ENCODE measurements around the gene CD44. TPM values are rescaled to one million over a fixed set of nuclear protein-coding genes. Genes with fewer than 3 reads are reported as not detected.

CD44 gene
- total RNA-seq, 4 donors from 2014 or later: 861 to 1,282 (median 914) TPM

DNA sequence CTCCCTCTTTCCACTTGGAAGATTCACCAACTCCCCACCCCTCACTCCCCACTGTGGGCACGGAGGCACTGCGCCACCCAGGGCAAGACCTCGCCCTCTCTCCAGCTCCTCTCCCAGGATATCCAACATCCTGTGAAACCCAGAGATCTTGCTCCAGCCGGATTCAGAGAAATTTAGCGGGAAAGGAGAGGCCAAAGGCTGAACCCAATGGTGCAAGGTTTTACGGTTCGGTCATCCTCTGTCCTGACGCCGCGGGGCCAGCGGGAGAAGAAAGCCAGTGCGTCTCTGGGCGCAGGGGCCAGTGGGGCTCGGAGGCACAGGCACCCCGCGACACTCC is 397 bp upstream of the CD44 start:
- no peak for DNase-seq (ENCODE audit: low spot score in 2 of 2)
- intact Hi-C loops (cut with DNase I; ENCODE audit: low total_unique reads): no loop called here
- WGBS, 2 donors: 2 to 3% methylated on average over 16 of the region's 16 CpGs
- H3K4me3 ChIP-seq (ENCODE audit: low read depth, poor library complexity, severe bottlenecking): peak overlapping the region; percentile 97
- no peak for TF ChIP-seq POLR2A (IDR thresholded peaks at IDR 0.05)
- TF ChIP-seq, protein P1, sequence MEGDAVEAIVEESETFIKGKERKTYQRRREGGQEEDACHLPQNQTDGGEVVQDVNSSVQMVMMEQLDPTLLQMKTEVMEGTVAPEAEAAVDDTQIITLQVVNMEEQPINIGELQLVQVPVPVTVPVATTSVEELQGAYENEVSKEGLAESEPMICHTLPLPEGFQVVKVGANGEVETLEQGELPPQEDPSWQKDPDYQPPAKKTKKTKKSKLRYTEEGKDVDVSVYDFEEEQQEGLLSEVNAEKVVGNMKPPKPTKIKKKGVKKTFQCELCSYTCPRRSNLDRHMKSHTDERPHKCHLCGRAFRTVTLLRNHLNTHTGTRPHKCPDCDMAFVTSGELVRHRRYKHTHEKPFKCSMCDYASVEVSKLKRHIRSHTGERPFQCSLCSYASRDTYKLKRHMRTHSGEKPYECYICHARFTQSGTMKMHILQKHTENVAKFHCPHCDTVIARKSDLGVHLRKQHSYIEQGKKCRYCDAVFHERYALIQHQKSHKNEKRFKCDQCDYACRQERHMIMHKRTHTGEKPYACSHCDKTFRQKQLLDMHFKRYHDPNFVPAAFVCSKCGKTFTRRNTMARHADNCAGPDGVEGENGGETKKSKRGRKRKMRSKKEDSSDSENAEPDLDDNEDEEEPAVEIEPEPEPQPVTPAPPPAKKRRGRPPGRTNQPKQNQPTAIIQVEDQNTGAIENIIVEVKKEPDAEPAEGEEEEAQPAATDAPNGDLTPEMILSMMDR (IDR thresholded peaks at IDR 0.05): no peak

DNA sequence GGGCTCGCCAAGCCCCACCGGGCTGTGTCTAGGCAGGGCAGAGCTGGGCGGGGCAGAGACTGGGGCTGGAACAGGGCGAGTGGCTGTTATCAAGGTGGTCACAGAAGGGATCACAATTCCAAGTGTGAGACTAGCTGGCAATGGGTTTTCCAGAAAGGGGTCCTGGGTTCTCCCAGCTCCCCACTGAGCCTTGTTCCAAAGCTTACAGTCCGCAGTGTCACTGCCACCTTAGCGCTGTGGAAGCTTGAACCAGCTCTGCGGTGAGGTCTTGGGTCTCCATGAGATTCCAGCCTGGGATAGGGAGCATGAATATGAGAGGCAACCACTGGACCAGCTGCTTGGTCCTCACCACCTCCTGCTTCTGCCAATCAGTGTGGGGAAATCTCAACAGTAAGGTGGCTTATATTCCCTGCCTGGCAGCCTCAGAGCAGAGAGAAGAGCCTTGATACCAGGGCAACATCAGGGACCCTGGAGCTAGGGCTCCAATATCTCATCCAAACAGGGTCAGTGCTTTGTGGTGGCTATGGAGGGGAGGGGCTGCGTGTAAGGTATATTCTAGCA is 831 bp downstream of the CD44 start:
- TF ChIP-seq, protein P1 (IDR thresholded peaks at IDR 0.05): no peak
- no peak for TF ChIP-seq POLR2A (IDR thresholded peaks at IDR 0.05)
- DNase-seq (ENCODE audit: low spot score in 2 of 2): no peak
- intact Hi-C loops (cut with DNase I; ENCODE audit: low total_unique reads): loop anchor here (5.0 kb wide), 1 partner anchor 138 kb away; no protein-coding TSS in a partner anchor
- peak overlapping the region; percentile 97 for H3K4me3 ChIP-seq (ENCODE audit: low read depth, poor library complexity, severe bottlenecking)
- WGBS, 2 donors: 6 to 11% methylated on average over 7 to 8 of the region's 8 CpGs

- WGBS, 2 donors: 8 to 15% methylated on average over 2 of the region's 2 CpGs
- H3K4me3 ChIP-seq (ENCODE audit: low read depth, poor library complexity, severe bottlenecking): peak overlapping the region; percentile 10
- DNase-seq (ENCODE audit: low spot score in 2 of 2): no peak
- TF ChIP-seq, protein P1 (IDR thresholded peaks at IDR 0.05): no peak
- TF ChIP-seq POLR2A (IDR thresholded peaks at IDR 0.05): no peak
- intact Hi-C loops (cut with DNase I; ENCODE audit: low total_unique reads): loop anchor here (5.0 kb wide), 1 partner anchor 139 kb away; no protein-coding TSS in a partner anchor
Measured at GRCh38 chr11:35141071-35141470, 2.1 kb downstream of the CD44 start.

- WGBS, 2 donors: 9 to 14% methylated on average over 9 of the region's 9 CpGs
- intact Hi-C loops (cut with DNase I; ENCODE audit: low total_unique reads): loop anchor here (5.0 kb wide), 1 partner anchor 139 kb away; no protein-coding TSS in a partner anchor
- H3K4me3 ChIP-seq (ENCODE audit: low read depth, poor library complexity, severe bottlenecking): peak overlapping the region; percentile 13
- DNase-seq (ENCODE audit: low spot score in 2 of 2): peak; percentile 70 to 93
- TF ChIP-seq POLR2A (IDR thresholded peaks at IDR 0.05): no peak
- TF ChIP-seq, protein P1 (IDR thresholded peaks at IDR 0.05): no peak
Measured at GRCh38 chr11:35141571-35141971, 2.6 kb downstream of the CD44 start.

GRCh38 chr11:35142481-35143075 is 3.6 kb downstream of the CD44 start:
- WGBS, 2 donors: 12 to 39% methylated on average over 2 of the region's 2 CpGs
- no peak for DNase-seq (ENCODE audit: low spot score in 2 of 2)
- no peak for TF ChIP-seq POLR2A (IDR thresholded peaks at IDR 0.05)
- TF ChIP-seq, protein P1 (IDR thresholded peaks at IDR 0.05): no peak
- intact Hi-C loops (cut with DNase I; ENCODE audit: low total_unique reads): loop anchor here (5.0 kb wide), 1 partner anchor 140 kb away; no protein-coding TSS in a partner anchor
- no peak overlapping the region for H3K4me3 ChIP-seq (ENCODE audit: low read depth, poor library complexity, severe bottlenecking)

Data from lower leg skin (tissue), 4 donors.